GM12878 (cell line): Measurements from ENCODE around the gene ANKIB1. TPM values are rescaled to one million over a fixed set of nuclear protein-coding genes. Genes with fewer than 3 reads are reported as not detected.

Source experiments
- ATAC-seq: fragments of 200-7000 bp; cut with Tn5 transposase; 3 replicates; pipeline ENCODE4 v1.9.1; 2020; ENCODE audit warnings: mild to moderate bottlenecking, moderate library complexity
- BruUV-seq: library from RNA; stranded (reverse); fragments of 400-500 nt; replicated peaks from 2 replicates; lab custom pipeline; 2021; lab: Mats Ljungman, UMichigan
- CTCF ChIA-PET: fragments of 300-600 bp; sonication (Branson Sonifier 250); formaldehyde crosslinking; extraction: SDS; loops from one replicate; lab custom pipeline; 2021; ENCODE audit warnings: inconsistent platforms; lab: Yijun Ruan, JAX
- POLR2A ChIA-PET: fragments of 350-600 bp; formaldehyde crosslinking; extraction: SDS; loops from one replicate; lab custom pipeline; 2021; ENCODE audit warnings: inconsistent platforms; lab: Charles Lee
- RAD21 ChIA-PET: fragments of 300-600 bp; sonication (Branson Sonifier 250); formaldehyde crosslinking; loops from one replicate; lab custom pipeline; 2023; ENCODE audit warnings: antibody characterized with exemption; ENCODE audit not compliant: unreplicated experiment; lab: Charles Lee
- SMC1A ChIA-PET: fragments of 300-600 bp; sonication (Branson Sonifier 250); formaldehyde crosslinking; loops from one replicate; lab custom pipeline; 2023; ENCODE audit not compliant: unreplicated experiment, uncharacterized antibody; lab: Charles Lee
- DNase-seq: peaks from one replicate; pipeline ENCODE4 v3.0.0-alpha.2; 2011; ENCODE audit warnings: low read depth, low spot score
- FAIRE-seq: peaks from 3 replicates; lab custom pipeline; 2011; peaks lifted over from hg19 to GRCh38; lab: Jason Lieb, UNC
- H2AFZ ChIP-seq: 2 replicates; pipeline ENCODE4 v1.6.0; 2011; ENCODE audit warnings: low read depth, low read length, control low read depth; ENCODE audit not compliant: control insufficient read depth
- H3K27ac ChIP-seq: 2 replicates; pipeline ENCODE4 v1.5.1; 2011; ENCODE audit warnings: control low read depth; ENCODE audit not compliant: control insufficient read depth, insufficient read depth
- H3K27me3 ChIP-seq, 2 experiments: replicated peaks in 1 of 2; 2 replicates each; pipeline versions ENCODE4 v1.6.0 to v1.6.1; 2011; ENCODE audit warnings: low read length in 1 of 2; ENCODE audit not compliant: control insufficient read depth in 2 of 2, insufficient read depth in 2 of 2
- H3K36me3 ChIP-seq, 2 experiments: 2 replicates each; pipeline ENCODE4 v1.5.1; 2011; ENCODE audit warnings: low read length in 1 of 2; ENCODE audit not compliant: control insufficient read depth in 2 of 2, insufficient read depth in 2 of 2
- H3K4me1 ChIP-seq: 2 replicates; pipeline ENCODE4 v1.6.1; 2011; ENCODE audit warnings: mild to moderate bottlenecking, low read length, moderate library complexity, mixed read lengths; ENCODE audit not compliant: control insufficient read depth, insufficient read depth
- H3K4me2 ChIP-seq: 2 replicates; pipeline ENCODE4 v1.6.0; 2011; ENCODE audit warnings: control low read depth; ENCODE audit not compliant: control insufficient read depth, insufficient read depth
- H3K4me3 ChIP-seq: fragments of 200-600 bp; sonication (generic); 2 replicates; pipeline ENCODE4 v1.5.1; 2016
- H3K79me2 ChIP-seq: 2 replicates; pipeline ENCODE4 v1.6.0; 2011; ENCODE audit warnings: low read length; ENCODE audit not compliant: control insufficient read depth, insufficient read depth
- H3K9ac ChIP-seq: 2 replicates; pipeline ENCODE4 v1.8.0; 2011; ENCODE audit warnings: low read length, control low read depth, mixed read lengths; ENCODE audit not compliant: control insufficient read depth, insufficient read depth
- H3K9me3 ChIP-seq: replicated peaks from 3 replicates; pipeline ENCODE4 v1.5.1; 2011; ENCODE audit warnings: mild to moderate bottlenecking, low read length; ENCODE audit not compliant: control insufficient read depth, insufficient read depth
- H4K20me1 ChIP-seq: 2 replicates; pipeline ENCODE4 v1.6.0; 2011; ENCODE audit not compliant: control insufficient read depth, insufficient read depth
- BACH1 ChIP-seq: fragments of 450-650 bp; IDR thresholded peaks from 2 replicates; pipeline ENCODE4 v1.6.1; 2017; ENCODE audit warnings: mild to moderate bottlenecking, borderline replicate concordance
- CEBPB ChIP-seq, 2 experiments: fragments of 150-350 bp in 1 of 2; IDR thresholded peaks; 2 replicates each; pipeline ENCODE4 v1.6.1; 2012 to 2014; ENCODE audit warnings: low read depth in 2 of 2, low read length in 2 of 2, borderline replicate concordance in 1 of 2, inconsistent platforms in 1 of 2
- GATAD2B ChIP-seq: fragments of 450-650 bp; conservative IDR thresholded peaks from 2 replicates; pipeline ENCODE4 v1.6.1; 2017; ENCODE audit warnings: low read depth, mild to moderate bottlenecking, moderate library complexity
- JUNB ChIP-seq: IDR thresholded peaks from 2 replicates; pipeline ENCODE4 v1.6.1; 2016; ENCODE audit warnings: antibody characterized with exemption, mild to moderate bottlenecking
- NR2C1 ChIP-seq: fragments of 450-650 bp; IDR thresholded peaks from 2 replicates; pipeline ENCODE4 v1.6.1; 2017; ENCODE audit warnings: antibody characterized with exemption, mild to moderate bottlenecking, moderate library complexity
- PAX8 ChIP-seq: fragments of 450-650 bp; IDR thresholded peaks from 2 replicates; pipeline ENCODE4 v1.6.1; 2017; ENCODE audit warnings: mild to moderate bottlenecking, moderate library complexity
- RFX5 ChIP-seq: IDR thresholded peaks from 2 replicates; pipeline ENCODE4 v1.6.1; 2011; ENCODE audit warnings: low read depth, low read length, improper control_type of control experiment
- SIN3A ChIP-seq: IDR thresholded peaks from 2 replicates; pipeline ENCODE4 v1.6.1; 2012; ENCODE audit warnings: low read depth, low read length, improper control_type of control experiment
- SRF ChIP-seq, 2 experiments: IDR thresholded peaks; 2 replicates each; pipeline ENCODE4 v1.6.1; 2011; ENCODE audit warnings: low read depth in 2 of 2, low read length in 2 of 2, mild to moderate bottlenecking in 1 of 2, moderate library complexity in 1 of 2
- STAT3 ChIP-seq: IDR thresholded peaks from 2 replicates; pipeline ENCODE4 v1.6.1; 2011; ENCODE audit warnings: low read depth, low read length, improper control_type of control experiment
- SUZ12 ChIP-seq: fragments of 200-600 bp; sonication (generic); IDR thresholded peaks from one replicate; pipeline ENCODE4 v1.6.1; 2018; ENCODE audit warnings: antibody characterized with exemption, mild to moderate bottlenecking; ENCODE audit not compliant: unreplicated experiment
- TARDBP ChIP-seq: IDR thresholded peaks from 2 replicates; pipeline ENCODE4 v1.6.1; 2016; ENCODE audit warnings: borderline replicate concordance
- TCF3 ChIP-seq: IDR thresholded peaks from 2 replicates; pipeline ENCODE4 v1.6.1; 2012; ENCODE audit warnings: low read depth, mild to moderate bottlenecking, low read length, borderline replicate concordance; ENCODE audit not compliant: insufficient read depth
- ZNF592 ChIP-seq: fragments of 450-650 bp; IDR thresholded peaks from 2 replicates; pipeline ENCODE4 v1.6.1; 2017; ENCODE audit warnings: mild to moderate bottlenecking, moderate library complexity
- WGBS: methylation state at CpG from one replicate; pipeline ENCODE4 v1.1.6; 2016; ENCODE audit warnings: low lambda C conversion rate; ENCODE audit not compliant: insufficient replicate concordance, insufficient coverage; ENCODE audit errors: missing lambda C conversion rate; 5-methylcytosine and 5-hydroxymethylcytosine counted together
- in situ Hi-C: fragments of 300-500 bp; cut with MboI; formaldehyde crosslinking; loops from 9 replicates; pipeline ENCODE4 v1.14.3; 2018; ENCODE audit warnings: mixed read lengths
- intact Hi-C: fragments of 100-400 bp; cut with micrococcal nuclease; formaldehyde crosslinking; loops from one replicate; pipeline ENCODE4 v1.14.2; 2022; ENCODE audit not compliant: unreplicated experiment
- polyA plus RNA-seq, 11 experiments: library from polyadenylated mRNA; depleted of rRNA in 4 of 11; unstranded in 6 of 11; stranded (reverse) in 5 of 11; fragments of >200 nt; fragmentation: Nextera tagmentation in 4 of 11; fragmentation: Illumina TruSeq in 1 of 11; extraction: Ambion mirVana in 4 of 11; extraction: Trizol in 1 of 11; gene quantifications; 1 replicate in 1 of 11; 2 replicates in 10 of 11; pipeline versions ENCODE4 v1.2.1 to v1.2.3, GENCODE V29; 2011 to 2016; ENCODE audit warnings: inconsistent platforms in 2 of 11, missing spikeins in 2 of 11, low read depth in 1 of 11
- total RNA-seq, 4 experiments: library from RNA; depleted of rRNA in 3 of 4; stranded (reverse); fragments of >200 nt in 3 of 4; fragmentation: Illumina TruSeq in 1 of 4; extraction: Trizol in 1 of 4; gene quantifications; 2 replicates each; pipeline versions ENCODE4 v1.2.1 to v1.2.3, GENCODE V29; 2013 to 2021
- TF ChIP-seq, protein P1 (sequence below): IDR thresholded peaks from 2 replicates; pipeline ENCODE4 v1.6.1; 2011; ENCODE audit warnings: mild to moderate bottlenecking, low read depth, low read length, moderate library complexity; ENCODE audit not compliant: insufficient replicate concordance

The ANKIB1 gene
- total and polyA plus RNA-seq, 10 of the 15 experiments (the other 5 are each of a cell fraction or from before 2014, with no cell fraction given): 9.0 to 54.0 (median 21.9) TPM

- H3K4me2 ChIP-seq: no peak overlapping the region
- ChIA-PET POLR2A (no interaction called here), SMC1A (no interaction called here), CTCF (interaction anchor here (0.7 to 7.5 kb wide), 5 partner anchors 8 to 543 kb away, joined by 3 to 86 read pairs (median 3); partner anchors contain the start of genes ANKIB1, GATAD1 and KRIT1), RAD21 (interaction anchor here (1.2 to 2.1 kb wide), 2 partner anchors 10 to 24 kb away, joined by 4 to 7 read pairs; partner anchors contain the start of gene GATAD1)
- TF ChIP-seq BACH1: no peak
- no peak for TF ChIP-seq STAT3
- TF ChIP-seq PAX8: no peak
- TF ChIP-seq GATAD2B: no peak
- TF ChIP-seq CEBPB (IDR thresholded peaks at IDR 0.05; ENCODE audit: borderline replicate concordance in 1 of 2, low read depth in 2 of 2, low read length in 2 of 2): no peak
- no peak for TF ChIP-seq RFX5
- TF ChIP-seq ZNF592: no peak
- TF ChIP-seq TCF3: no peak
- TF ChIP-seq SRF (IDR thresholded peaks at IDR 0.05; ENCODE audit: low read depth in 2 of 2, low read length in 2 of 2): no peak
- TF ChIP-seq, protein P1, sequence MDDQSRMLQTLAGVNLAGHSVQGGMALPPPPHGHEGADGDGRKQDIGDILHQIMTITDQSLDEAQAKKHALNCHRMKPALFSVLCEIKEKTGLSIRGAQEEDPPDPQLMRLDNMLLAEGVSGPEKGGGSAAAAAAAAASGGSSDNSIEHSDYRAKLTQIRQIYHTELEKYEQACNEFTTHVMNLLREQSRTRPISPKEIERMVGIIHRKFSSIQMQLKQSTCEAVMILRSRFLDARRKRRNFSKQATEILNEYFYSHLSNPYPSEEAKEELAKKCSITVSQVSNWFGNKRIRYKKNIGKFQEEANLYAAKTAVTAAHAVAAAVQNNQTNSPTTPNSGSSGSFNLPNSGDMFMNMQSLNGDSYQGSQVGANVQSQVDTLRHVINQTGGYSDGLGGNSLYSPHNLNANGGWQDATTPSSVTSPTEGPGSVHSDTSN: no peak
- no peak for TF ChIP-seq SIN3A
- no peak for TF ChIP-seq NR2C1
- TF ChIP-seq JUNB: no peak
- TF ChIP-seq SUZ12: no peak
- no peak for TF ChIP-seq TARDBP
- in situ Hi-C loops (loop anchor here (10.0 kb wide), 1 partner anchor 632 kb away; no protein-coding TSS in a partner anchor), intact Hi-C loops (no loop called here)
- FAIRE-seq (no peak), DNase-seq (no peak), ATAC-seq (no peak)
- no peaks in the 10 kb centered on the region for H4K20me1 ChIP-seq
- no peaks in the 10 kb centered on the region for H3K36me3 ChIP-seq
- 59% methylated on average over 6 of the region's 6 CpGs for WGBS
- no peak overlapping the region for H2AFZ ChIP-seq
- no peak overlapping the region for H3K27ac ChIP-seq
- no peaks in the 10 kb centered on the region for H3K79me2 ChIP-seq
- peaks cover 5% of the 10 kb centered on the region; the same call in 1 of the 2 replicates for H3K4me1 ChIP-seq
- H3K4me3 ChIP-seq: no peak overlapping the region
- H3K27me3 ChIP-seq: no peaks in the 10 kb centered on the region
- H3K9me3 ChIP-seq: no peaks in the 10 kb centered on the region
- BruUV-seq: no TSS peak
- no peak overlapping the region for H3K9ac ChIP-seq
Measured at GRCh38 chr7:92422926-92423325, 177.2 kb downstream of the ANKIB1 start.
